WERI-Rb-1 (cell line): Measurements from ENCODE around the gene RARB.

ENCODE experiments used
- DNase-seq: peaks from one replicate; pipeline ENCODE4 v3.0.0-alpha.2; 2020
- H3K27ac ChIP-seq: fragments of 250-450 bp; sonication (Bioruptor Pico); 2 replicates; pipeline ENCODE4 v1.5.1; 2020; ENCODE audit warnings: mild to moderate bottlenecking, moderate library complexity
- H3K27me3 ChIP-seq: fragments of 250-450 bp; sonication (Bioruptor Pico); 2 replicates; pipeline ENCODE4 v1.5.1; 2021; ENCODE audit warnings: mild to moderate bottlenecking, low read depth, moderate library complexity; ENCODE audit not compliant: insufficient read depth, severe bottlenecking
- H3K36me3 ChIP-seq: fragments of 250-450 bp; sonication (Bioruptor Pico); 2 replicates; pipeline ENCODE4 v1.5.1; 2020; ENCODE audit warnings: mild to moderate bottlenecking, moderate library complexity
- H3K4me3 ChIP-seq: 2 replicates; pipeline ENCODE4 v1.5.1; 2011; ENCODE audit warnings: low read depth, mild to moderate bottlenecking, control low read depth, low read length
- H3K9me3 ChIP-seq: fragments of 250-450 bp; sonication (Bioruptor Pico); 2 replicates; pipeline ENCODE4 v1.5.1; 2021; ENCODE audit warnings: mild to moderate bottlenecking, moderate library complexity; ENCODE audit not compliant: severe bottlenecking
- CTCF ChIP-seq: IDR thresholded peaks from 2 replicates; pipeline ENCODE4 v1.5.1; 2011; ENCODE audit warnings: low read depth, mild to moderate bottlenecking, control low read depth, inconsistent platforms, low read length

Gene RARB

GRCh38 chr3:25513642-25514266, 85.7 kb downstream of the RARB start:
- Histone ChIP-seq H3K4me3 (no peak overlapping the region), H3K9me3 (no peaks in the 10 kb centered on the region), H3K27ac (no peak overlapping the region), H3K27me3 (no peaks in the 10 kb centered on the region), H3K36me3 (no peaks in the 10 kb centered on the region)
- TF ChIP-seq CTCF: no peak
- DNase-seq: no peak

GRCh38 chr3:25515171-25515570, 87.1 kb downstream of the RARB start:
- Histone ChIP-seq H3K4me3 (no peak overlapping the region), H3K27ac (no peak overlapping the region), H3K9me3 (no peaks in the 10 kb centered on the region), H3K36me3 (no peaks in the 10 kb centered on the region), H3K27me3 (no peaks in the 10 kb centered on the region)
- no peak for TF ChIP-seq CTCF
- DNase-seq: no peak

GRCh38 chr3:25520926-25521559, 93.0 kb downstream of the RARB start:
- Histone ChIP-seq H3K36me3 (no peaks in the 10 kb centered on the region), H3K4me3 (no peak overlapping the region), H3K27ac (no peak overlapping the region), H3K9me3 (no peaks in the 10 kb centered on the region), H3K27me3 (no peaks in the 10 kb centered on the region)
- no peak for DNase-seq
- TF ChIP-seq CTCF: no peak

GRCh38 chr3:25527336-25527735, 99.3 kb downstream of the RARB start:
- H3K27me3 ChIP-seq: no peaks in the 10 kb centered on the region
- H3K9me3 ChIP-seq: peaks cover 4% of the 10 kb centered on the region
- H3K27ac ChIP-seq: no peak overlapping the region
- no peak overlapping the region for H3K4me3 ChIP-seq
- no peaks in the 10 kb centered on the region for H3K36me3 ChIP-seq
- TF ChIP-seq CTCF: no peak
- no peak for DNase-seq

GRCh38 chr3:25527801-25528200, 99.7 kb downstream of the RARB start:
- no peaks in the 10 kb centered on the region for H3K27me3 ChIP-seq
- no peak for DNase-seq

More at GRCh38 chr3:25527801-25528200, 99.7 kb downstream of the RARB start:
- peaks cover 8% of the 10 kb centered on the region for H3K9me3 ChIP-seq
- H3K27ac ChIP-seq: no peak overlapping the region
- TF ChIP-seq CTCF: no peak
- no peaks in the 10 kb centered on the region for H3K36me3 ChIP-seq
- H3K4me3 ChIP-seq: no peak overlapping the region
